Activated CD4-positive, alpha-beta T cell treated with anti-CD3 and anti-CD28 coated beads for 4 hours (primary cell): Measurements from ENCODE around the gene BMP6.

Source experiments
- DNase-seq, 2 donors: peaks; one replicate each; pipeline ENCODE4 v3.0.0-alpha.2; 2020

Gene BMP6

GRCh38 chr6:7720346-7720745 lies 5.6 kb upstream of the BMP6 start:
- DNase-seq = no peak

GRCh38 chr6:7721649-7722048 lies 4.2 kb upstream of the BMP6 start:
- no peak for DNase-seq

- DNase-seq = peak; percentile 39 to 58
These were observed 2.9 kb upstream of the BMP6 start for GRCh38 chr6:7723041-7723447.

- DNase-seq = no peak
These were observed 2.3 kb upstream of the BMP6 start for GRCh38 chr6:7723554-7723953.

- DNase-seq = no peak
These were observed 487 bp upstream of the BMP6 start for GRCh38 chr6:7725412-7725811.

- DNase-seq = no peak
These were observed 652 bp downstream of the BMP6 start for GRCh38 chr6:7726416-7727085.

- DNase-seq = no peak
These were observed 1.4 kb downstream of the BMP6 start for GRCh38 chr6:7727086-7727945.

GRCh38 chr6:7727946-7728854 lies 2.3 kb downstream of the BMP6 start:
- no peak for DNase-seq

GRCh38 chr6:7728855-7729590 lies 3.1 kb downstream of the BMP6 start:
- DNase-seq = no peak

- DNase-seq = no peak
These were observed 4.3 kb downstream of the BMP6 start for GRCh38 chr6:7730001-7730783.

GRCh38 chr6:7730784-7731227 lies 4.9 kb downstream of the BMP6 start:
- DNase-seq = no peak

- DNase-seq = no peak
These were observed 5.4 kb downstream of the BMP6 start for GRCh38 chr6:7731294-7731693.

- no peak for DNase-seq
These were observed 6.3 kb downstream of the BMP6 start for GRCh38 chr6:7732228-7732627.

GRCh38 chr6:7734707-7735383 lies 8.9 kb downstream of the BMP6 start:
- DNase-seq = no peak

GRCh38 chr6:7737106-7737505 lies 11.2 kb downstream of the BMP6 start:
- no peak for DNase-seq

- DNase-seq = no peak
These were observed 12.0 kb downstream of the BMP6 start for GRCh38 chr6:7737867-7738266.

GRCh38 chr6:7742223-7742785 lies 16.4 kb downstream of the BMP6 start:
- no peak for DNase-seq

GRCh38 chr6:7745942-7746341 lies 20.0 kb downstream of the BMP6 start:
- no peak for DNase-seq

- no peak for DNase-seq
These were observed 21.1 kb downstream of the BMP6 start for GRCh38 chr6:7747016-7747415.

- DNase-seq = no peak
These were observed 21.5 kb downstream of the BMP6 start for GRCh38 chr6:7747433-7747832.
